Measurements from ENCODE around the gene MST1. TPM values are rescaled to one million over a fixed set of nuclear protein-coding genes. Genes with fewer than 3 reads are reported as not detected.

MST1 gene
- total RNA-seq = 1.5 and 2.2 TPM in 2 replicates

DNA sequence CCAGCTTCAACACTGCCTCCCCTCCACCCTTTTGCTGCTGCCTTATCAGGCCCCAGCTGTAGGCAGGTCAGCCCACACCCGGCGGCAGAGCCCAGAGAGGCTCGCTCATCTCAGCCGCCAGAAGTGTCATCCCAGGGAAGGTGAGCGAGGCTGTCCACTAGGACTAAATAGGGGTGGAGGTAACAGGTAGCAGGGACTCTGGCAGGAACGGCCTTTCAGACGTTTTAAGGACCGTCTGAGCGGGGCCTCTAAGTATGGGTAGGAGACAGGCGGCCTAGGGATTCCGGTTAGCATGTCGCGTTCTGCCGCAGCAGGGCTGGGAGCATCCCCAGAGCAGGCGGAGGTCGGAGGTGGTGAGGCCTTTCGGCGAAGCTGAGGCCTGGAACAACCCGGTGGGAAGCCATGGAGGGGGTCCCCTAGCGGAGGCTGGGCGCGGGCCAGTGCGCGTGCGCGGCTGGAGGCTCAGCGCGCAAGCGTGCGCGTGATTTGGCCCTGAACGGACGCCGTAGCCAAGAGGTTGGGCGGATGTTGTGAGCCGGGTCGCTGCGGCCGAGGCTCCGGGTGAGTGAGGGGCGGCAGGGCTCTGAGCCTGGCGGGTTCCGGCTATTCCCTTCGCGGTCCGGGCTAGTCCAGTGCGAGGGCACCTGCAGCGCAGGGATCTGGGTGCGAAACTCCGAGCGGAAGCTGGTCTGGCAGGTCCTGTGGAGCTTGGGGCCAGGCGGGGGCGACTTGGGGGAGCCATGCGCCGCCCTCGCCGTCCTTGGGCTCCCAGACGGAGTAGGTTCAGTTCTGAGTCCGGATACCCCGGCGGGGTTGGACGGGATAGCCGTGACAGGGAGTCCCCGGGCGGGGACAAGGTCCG is at the start of gene MST1, which contains the start of gene RNF123:
Gene MST1 (minus strand): TSS at position 429 of the 862 bp plus-strand sequence. CDS start 783 bp downstream, outside the sequence.
Gene RNF123 (plus strand): TSS at position 512 of the 862 bp plus-strand sequence. CDS start 1,609 bp downstream, outside the sequence.
- DNase-seq (ENCODE audit: low read depth in 2 of 2) = peak; percentile 93 to 95

DNA sequence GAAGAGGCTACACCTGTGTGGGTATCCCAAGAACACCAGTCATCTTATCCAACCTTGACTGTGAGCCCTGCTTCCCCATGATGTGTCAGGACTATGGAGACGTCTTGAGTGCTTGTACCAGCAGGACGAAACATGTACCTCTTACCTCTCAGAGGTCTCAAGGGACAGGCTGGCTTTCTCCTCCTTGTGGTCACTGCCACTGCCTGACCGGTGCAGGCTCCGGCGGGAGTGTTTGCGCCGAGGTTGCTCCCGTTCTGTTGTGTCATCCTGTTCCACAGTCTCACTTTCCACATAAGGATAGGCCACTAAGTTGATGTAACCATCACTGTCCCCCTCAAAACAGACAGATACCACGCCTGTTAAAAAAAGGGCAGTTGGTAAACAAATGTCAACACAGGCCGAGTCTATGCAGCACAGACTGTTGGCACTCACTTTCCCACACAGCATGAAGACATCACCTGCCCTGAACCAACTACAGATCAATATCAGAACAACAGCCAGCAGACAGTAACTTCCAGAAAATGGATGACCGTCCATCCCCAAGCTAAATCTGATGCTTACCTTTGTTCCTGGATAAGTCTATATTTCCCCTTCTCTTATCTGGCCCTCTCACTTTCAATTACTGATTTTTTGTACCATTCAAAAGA is 48.9 kb upstream of the MST1 start:
- DNase-seq (ENCODE audit: low read depth in 2 of 2) = no peak

DNA sequence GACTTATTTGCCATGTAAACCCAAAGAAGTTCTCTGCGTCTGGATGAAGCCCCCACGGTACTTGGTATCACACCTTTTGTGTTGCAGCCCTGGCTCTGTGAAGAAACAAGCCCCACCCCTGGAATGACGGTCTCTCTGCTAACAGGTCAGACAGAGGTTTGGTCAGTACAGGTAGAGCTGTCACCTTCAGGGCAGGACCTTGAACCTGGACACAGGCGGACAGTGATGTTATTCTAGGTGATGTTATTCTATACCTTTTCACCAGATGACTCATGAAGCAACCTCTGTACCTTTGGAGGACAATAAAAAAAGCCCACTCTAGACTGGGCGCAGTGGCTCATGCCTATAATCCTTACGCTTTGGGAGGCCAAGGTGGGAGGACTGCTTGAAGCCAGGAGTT is 45.5 kb upstream of the MST1 start:
- DNase-seq (ENCODE audit: low read depth in 2 of 2) = no peak

DNA sequence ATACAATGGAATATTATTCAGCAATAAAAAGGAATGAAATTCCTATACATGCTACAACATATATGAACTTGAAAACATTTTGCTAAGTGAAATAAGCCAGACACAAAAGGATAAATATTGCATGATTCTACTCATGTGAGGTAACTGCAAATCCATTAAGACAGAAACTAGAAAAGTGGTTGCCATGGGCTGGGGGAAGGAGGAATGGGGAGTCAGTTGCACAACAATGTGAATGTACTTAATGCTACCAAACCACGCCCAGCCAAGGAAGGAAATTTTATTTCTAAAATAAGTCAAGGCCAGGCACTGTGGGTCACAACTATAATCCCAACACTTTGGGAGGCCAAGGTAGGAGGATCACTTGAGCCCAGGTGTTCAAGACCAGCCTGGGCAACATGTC is 44.3 kb upstream of the MST1 start:
- no peak for DNase-seq (ENCODE audit: low read depth in 2 of 2)

DNA sequence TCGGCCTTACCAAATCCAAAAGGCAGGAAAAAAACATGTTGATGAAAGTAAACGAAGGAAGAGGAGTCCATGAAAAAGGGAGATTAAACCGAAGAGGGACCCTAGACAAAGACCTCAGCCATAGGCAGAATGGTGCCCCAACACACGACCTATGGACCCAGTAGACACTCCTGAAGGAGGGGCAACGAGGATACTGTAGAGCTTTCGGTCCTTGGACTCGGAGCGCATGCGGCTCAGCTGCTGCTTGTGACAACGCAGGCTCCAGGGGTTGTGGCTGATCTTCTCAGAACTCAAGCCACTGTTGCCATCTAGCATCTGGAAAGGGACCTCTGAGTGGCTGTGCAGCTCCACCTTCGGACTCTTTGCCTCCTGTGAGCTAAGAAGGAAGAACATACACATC is 43.3 kb upstream of the MST1 start:
- DNase-seq (ENCODE audit: low read depth in 2 of 2) = no peak

DNA sequence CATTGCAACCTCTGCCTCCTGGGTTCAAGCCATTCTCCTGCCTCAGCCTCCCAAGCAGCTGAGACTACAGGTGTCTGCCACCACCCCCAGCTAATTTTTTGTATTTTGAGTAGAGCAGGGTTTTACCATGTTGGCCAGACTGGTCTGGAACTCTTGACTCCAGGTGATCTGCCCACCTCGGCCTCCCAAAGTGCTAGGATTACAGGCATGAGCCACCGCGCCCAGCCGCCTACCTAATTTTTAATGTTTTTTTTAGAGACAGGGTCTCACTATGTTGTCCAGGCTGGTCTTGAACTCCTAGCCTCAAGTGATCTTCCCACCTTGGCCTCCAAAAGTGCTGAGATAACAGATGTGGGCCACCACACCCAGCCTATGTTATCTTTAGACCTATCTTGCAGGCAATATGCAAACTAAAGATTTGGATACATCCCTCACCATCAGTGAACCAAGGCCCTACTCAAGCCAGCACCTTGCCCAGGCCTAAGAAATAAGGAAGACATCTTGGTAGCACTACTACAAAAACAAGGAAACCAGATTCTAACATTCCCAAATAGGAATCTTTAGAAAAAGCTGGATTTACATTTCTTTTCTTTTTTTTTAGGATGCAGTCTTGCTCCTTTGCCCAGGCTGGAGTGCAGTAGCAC is 40.8 kb upstream of the MST1 start:
- no peak for DNase-seq (ENCODE audit: low read depth in 2 of 2)

DNA sequence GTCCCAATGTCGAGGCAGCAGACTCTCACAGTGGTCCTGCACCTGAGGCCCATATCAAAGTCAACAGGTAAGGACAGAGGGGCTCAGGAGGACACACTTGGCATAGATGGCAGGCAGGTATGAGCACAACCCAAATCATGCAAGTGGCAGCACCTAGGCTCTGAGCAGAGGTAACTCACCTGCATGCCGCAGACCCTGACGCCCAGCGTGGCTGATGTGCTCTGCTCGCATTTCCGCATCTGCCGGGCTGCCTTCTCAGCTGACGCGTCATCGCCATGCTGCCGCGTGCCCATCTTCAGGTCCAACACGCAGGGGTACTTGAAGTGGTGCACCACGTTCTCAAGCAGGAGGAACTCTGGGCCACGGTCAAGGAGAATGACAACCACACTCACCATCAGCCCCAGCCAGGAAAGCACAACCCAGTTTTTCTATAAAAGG is 38.7 kb upstream of the MST1 start:
- DNase-seq (ENCODE audit: low read depth in 2 of 2) = no peak

DNA sequence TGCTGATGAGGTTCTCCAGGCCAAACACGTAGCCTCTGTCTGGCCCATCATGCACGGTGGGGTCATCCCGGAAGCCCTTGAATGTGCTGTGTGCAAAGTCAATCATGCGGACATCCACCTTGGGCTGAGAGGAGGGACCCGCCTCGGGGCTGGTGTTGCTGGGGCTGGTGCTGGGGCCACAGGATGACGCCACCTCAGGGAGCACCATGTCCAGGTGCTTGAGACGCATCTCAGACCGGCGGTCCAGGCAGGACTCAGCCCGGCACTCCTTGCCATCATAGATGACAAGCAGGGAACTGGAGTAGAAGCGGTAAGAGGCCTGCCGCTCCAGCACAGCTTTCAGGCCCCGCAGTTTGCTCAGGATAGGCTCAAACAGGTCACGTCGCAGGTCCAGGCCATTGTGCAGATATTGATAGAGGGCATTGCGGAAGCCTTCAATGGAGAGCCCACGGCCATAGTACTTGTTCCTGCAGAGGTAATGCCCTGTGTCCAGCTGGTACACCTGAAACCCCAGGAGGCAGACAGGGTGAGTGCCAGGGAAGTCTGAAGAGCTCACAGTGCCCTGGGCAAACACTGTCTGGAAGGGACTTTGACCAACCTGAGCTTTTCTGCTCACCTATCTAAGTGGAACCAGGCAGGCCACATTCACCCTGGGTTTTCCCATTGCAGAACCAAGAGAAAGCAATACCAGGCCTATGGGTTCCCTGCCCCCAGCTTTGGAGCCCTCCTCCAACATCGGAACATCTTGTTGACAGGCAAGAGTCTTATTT is 38.1 kb upstream of the MST1 start:
- DNase-seq (ENCODE audit: low read depth in 2 of 2) = no peak

DNA sequence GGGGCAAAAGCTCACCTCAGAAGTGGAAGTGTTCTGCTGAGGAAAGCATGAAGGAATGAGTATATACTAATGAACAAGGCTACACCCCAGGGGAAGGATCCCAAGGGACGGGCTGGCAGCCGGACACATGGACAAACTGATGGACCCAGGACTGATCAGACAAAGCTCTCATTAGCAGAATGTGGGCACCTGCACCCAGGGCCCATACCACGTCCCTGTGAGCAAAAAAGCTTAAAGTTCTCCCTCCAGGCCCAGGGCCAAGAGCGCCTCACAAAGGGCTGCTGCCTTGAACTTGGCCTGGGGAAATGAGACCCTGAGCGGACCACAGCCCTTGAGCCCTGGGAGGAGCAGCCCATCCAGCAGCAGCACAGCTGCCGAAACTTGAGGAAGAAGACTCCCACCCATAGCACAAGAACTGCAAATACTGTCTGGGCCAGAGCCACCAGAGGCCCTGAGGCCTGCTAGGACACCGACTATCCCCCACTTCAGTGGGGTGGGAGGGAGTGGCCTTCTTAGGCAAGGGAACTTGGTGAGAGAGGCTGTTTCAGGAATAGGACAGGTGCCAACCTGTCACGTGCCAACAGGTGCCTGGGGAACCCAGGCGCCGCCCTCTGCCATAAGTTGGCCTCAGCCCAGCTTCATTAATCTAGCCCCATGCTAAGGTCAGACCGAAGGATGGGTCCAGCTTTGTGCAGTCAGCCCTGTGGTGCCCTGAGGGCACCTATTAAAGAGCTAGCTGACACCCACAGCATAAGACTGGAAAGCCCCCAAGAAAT is 36.8 kb upstream of the MST1 start:
- no peak for DNase-seq (ENCODE audit: low read depth in 2 of 2)

DNA sequence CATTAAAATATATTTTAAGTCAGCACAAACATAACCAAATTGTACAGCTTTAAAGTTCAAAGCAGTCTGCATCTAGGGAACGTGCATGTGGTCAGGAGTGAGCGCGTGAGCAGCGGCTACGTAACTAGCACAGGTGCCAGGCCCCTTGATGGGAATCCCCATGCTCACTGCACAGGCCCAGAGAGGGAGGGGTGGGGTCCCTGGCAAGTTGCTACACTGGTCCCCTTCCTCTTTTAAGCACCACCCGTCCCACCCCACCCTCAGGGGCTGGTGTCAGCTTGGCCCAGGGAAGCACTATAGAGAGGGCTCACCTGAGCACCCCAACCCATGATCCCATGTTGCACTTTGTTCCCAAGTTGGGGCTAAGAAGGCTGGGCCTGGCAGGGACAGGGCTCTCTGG is 35.3 kb upstream of the MST1 start:
- DNase-seq (ENCODE audit: low read depth in 2 of 2) = peak; percentile 27 to 56

DNA sequence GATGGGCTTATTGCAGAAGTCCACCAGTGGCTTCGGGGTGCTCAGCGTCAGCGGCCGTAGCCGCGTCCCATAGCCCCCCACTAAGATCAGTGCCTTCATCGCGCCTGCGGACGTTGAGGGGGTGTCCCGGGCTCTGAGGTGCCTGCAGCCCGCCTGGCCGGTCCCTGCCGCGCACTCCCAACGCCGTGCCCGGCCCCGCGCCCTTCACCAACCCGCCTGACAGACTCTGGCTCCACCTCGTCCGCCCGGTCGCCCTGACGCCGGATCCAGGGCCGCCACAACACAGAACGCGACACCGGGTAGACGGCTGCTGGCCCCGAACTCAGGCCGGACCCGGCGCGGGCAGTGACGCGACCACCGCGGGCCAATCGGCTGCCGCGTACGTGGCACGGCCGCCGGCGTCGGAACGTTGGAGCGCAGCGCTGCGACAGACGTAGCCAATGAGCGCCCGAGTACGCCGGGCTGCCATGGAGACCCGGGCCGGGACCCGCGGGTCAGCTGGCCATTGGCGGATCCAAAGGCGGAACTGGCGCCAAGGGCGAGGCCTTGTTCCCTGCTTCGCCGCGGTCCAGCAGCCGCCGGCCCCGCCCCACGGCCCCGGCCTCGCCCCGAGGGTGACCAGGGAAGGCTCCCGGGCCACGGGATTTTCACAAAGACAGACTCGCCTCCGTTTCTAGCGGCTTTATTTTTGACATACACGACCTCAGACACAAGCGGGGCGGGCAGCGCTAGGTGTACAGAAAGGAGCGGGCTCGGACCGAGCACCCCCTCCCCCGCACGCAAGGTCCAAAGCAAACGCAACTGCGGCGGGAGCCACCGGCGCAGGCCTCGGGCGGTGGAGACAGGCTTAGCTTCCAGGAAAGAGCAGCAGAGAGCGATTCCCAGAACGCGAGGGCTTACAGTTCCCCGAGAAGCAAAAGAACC is 34.6 kb upstream of the MST1 start, which contains the start of gene GMPPB:
Gene GMPPB (minus strand): TSS at position 324 of the 924 bp plus-strand sequence. CDS start 225 bp downstream, at position 99.
- DNase-seq (ENCODE audit: low read depth in 2 of 2) = peak; percentile 98 to 99

DNA sequence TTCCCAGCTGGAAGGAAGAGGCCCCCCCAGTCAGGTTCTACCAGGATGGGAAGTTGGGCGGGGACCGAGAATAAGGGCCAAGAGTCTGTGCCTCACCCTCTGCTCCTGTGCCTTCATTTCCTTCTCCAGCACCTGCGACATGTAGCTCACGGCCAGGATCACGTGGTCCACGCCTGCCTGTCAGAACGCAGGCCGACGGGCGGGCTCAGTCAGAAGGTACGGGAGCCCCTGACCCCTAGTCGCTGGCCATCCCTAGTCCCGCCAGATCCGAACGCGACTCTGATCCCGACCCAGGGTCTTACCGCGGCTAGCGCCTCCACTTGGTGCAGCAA is 34.0 kb upstream of the MST1 start:
- peak; percentile 56 to 71 for DNase-seq (ENCODE audit: low read depth in 2 of 2)

DNA sequence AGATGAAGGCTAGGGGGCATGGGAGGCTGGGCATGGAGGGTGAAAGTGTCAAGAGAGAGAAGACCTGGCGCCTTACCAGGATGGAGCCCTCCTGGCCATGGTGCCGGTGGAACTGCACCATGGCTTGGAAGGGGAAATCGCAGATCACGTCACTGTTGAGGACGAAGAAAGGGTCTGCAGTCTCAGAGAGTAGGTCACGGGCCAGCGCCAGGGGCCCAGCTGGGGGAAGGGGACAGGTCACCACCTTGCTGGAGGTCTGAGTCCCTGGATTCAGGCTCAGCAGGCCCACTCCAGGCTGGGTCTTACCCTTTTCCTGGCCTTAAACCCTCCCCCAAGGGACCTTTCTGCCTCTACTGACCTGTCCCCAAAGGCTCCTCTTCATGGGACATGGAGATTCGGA is 33.6 kb upstream of the MST1 start:
- DNase-seq (ENCODE audit: low read depth in 2 of 2) = no peak

DNA sequence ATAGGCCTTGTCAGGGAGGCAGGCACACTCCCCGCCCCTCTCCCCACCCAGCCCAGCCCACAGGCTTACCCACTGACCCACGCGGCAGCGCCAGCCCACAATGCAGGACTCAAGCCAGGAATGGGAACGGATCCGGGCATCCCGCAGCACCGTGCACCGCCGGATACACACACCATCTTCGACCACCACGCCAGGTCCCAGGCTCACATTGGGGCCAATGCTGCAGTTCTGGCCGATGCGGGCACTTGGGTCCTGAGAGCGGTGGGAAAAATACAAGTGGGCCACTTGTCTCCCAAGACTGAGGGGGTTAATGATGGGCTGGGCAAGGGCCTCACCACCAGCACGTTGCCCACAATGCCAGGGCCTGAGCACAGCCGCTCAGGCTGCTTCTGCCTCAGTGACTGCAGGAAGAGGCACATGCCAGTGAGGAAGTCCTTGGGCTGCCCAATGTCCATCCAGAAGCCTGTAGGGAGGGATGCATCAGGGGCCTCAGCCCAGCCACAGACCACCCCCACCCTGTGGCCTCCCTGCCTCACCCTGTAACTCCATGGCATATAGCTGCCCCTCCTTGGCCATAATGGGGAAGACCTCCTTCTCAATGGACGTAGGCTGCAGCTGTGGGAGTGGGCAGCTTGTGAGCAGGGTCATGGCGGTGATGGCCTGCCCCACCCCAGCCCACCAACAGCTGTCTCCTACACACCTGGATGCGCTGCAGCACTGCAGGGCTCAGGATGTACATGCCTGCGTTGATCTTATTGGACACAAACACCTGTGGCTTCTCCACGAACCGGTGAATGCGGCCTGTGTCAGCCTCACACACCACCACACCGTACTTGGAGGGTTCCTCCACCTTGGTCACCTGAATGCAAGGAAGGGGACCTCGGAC is 32.9 kb upstream of the MST1 start:
- no peak for DNase-seq (ENCODE audit: low read depth in 2 of 2)

DNA sequence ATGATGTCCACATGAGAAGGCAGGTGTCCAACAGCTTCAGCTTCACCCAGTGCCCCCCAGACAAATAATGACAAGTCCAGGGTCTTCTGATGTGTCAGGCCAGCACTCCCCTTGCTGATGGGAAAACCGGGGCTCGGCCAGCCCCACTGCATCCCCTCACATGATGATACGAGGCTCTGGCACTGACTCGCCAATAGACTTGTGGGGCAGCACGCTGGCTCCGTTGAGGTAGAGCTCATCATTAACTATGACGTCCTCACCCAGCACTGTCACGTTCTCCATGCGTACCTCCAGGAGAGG is 32.3 kb upstream of the MST1 start:
- DNase-seq (ENCODE audit: low read depth in 2 of 2) = no peak

DNA sequence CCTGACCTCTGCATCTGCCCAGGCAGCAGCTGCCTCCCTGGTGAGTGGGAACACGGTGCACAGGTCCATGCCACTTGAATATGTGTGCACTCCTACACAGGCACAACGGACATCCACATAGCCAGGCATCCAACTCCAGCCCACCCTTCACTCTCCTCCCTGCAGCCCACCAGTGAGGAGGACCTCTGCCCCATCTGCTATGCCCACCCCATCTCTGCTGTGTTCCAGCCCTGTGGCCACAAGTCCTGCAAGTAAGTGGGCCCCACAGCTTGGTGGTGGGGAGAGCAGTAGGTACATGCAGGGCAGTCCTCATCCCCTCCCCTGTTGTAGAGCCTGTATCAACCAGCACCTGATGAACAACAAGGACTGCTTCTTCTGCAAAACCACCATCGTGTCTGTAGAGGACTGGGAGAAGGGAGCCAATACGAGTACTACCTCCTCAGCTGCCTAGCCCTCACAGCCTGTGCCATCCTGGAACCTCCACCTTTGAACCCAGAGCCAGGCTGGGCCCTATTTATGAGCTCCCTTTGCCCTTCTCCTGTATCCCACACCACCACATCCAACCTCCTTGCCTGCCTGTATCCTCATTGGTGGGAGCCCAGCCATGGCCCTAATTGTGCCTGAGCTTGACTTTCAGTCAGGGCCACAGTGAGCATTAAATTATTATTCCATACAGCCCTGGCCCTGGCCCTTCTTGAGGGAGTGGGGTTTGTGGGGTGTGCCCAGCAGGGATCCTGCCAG is 31.8 kb upstream of the MST1 start:
- DNase-seq (ENCODE audit: low read depth in 2 of 2) = no peak

DNA sequence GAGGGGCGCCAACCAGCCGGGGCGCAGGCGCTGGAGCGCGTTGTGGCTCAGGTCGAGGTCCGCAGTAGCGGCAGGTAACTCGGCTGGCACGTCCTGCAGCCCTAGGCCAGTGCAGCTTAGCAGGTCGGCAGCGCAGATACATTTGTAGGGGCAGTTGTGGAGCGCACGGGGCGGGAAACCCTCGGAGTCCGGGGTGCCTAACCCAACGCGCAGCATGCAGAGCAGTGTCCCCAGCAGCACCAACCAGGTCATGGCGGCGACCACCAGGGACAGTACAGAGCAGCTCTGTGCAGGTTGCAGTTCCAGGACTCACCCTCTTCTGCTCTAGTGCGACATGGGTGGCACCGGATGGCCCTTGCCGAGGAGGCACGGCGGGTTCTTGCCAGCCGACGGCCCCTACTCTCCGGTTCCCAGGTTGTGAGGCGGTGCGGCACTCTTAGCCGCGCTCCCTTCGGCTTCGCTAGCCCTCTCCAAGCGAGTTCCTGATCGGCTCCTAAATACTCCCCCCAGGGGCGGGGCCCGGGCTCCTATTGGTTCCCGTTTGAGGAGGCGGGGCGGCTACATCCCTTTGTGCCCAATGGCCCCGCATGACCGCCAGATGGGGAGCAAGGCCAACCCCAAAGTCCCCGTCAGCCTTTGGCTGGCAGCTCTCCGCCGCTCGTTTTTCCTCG is 30.1 kb upstream of the MST1 start, which contains the start of gene AMIGO3:
Gene AMIGO3 (minus strand): TSS at position 471 of the 671 bp plus-strand sequence. CDS start 219 bp downstream, at position 252.
- DNase-seq (ENCODE audit: low read depth in 2 of 2) = peak; percentile 88 to 91
